Renal cortex interstitium (tissue), 11 donors: ENCODE measurements around the gene MLYCD. TPM values are rescaled to one million over a fixed set of nuclear protein-coding genes. Genes with fewer than 3 reads are reported as not detected.

ENCODE experiments used
- DNase-seq, 11 donors: peaks; one replicate each; pipeline ENCODE4 v3.0.0-alpha.2; 2013; ENCODE audit warnings: low read depth in 9 of 11, low spot score in 4 of 11; ENCODE audit errors: extremely low read depth in 1 of 11
- polyA plus RNA-seq, 3 donors: library from polyadenylated mRNA; unstranded; fragments of 120-200 nt; gene quantifications; one replicate each; pipeline ENCODE4 v1.2.1, GENCODE V29; 2013; ENCODE audit not compliant: insufficient read length in 3 of 3

Gene MLYCD
- polyA plus RNA-seq, 3 donors, result 3.7 to 5.7 (median 4.3) TPM

- no peak for DNase-seq
Measured at GRCh38 chr16:83973077-83973476, 74.2 kb downstream of the MLYCD start.

GRCh38 chr16:83973581-83974385, 74.9 kb downstream of the MLYCD start:
- no peak for DNase-seq

GRCh38 chr16:83974475-83974874, 75.6 kb downstream of the MLYCD start:
- DNase-seq, result no peak

- no peak for DNase-seq
Measured at GRCh38 chr16:83975590-83976260, 76.8 kb downstream of the MLYCD start.

Other genes starting within 250 kb of the MLYCD start
- gene HSBP1, start 91.1 kb upstream of the MLYCD start, polyA plus RNA-seq, result 100 to 1,000 TPM; 180 to 226 (median 206) TPM
- gene OSGIN1, start 54.1 kb downstream of the MLYCD start, polyA plus RNA-seq, result under 1 TPM; 0.59 to 0.87 (median 0.66) TPM
- gene NECAB2, start 69.1 kb downstream of the MLYCD start, polyA plus RNA-seq, result 1 to 10 TPM; 2.3 to 3.5 (median 3.2) TPM
- not detected for gene SLC38A8, start 143.7 kb downstream of the MLYCD start, polyA plus RNA-seq
- 100 to 1,000 TPM; 100 to 116 (median 111) TPM for gene MBTPS1, start 217.8 kb downstream of the MLYCD start, polyA plus RNA-seq
- gene HSDL1, start 246.1 kb downstream of the MLYCD start, polyA plus RNA-seq, result 10 to 100 TPM; 40.0 to 53.0 (median 45.4) TPM
- 1 to 10 TPM; 3.6 to 9.4 (median 4.2) TPM for gene DNAAF1, start 246.2 kb downstream of the MLYCD start, polyA plus RNA-seq